ENCODE data around the gene TTC23L.
A peak's percentile ranks its signal among the peaks of the same experiment; 100 is the strongest.

The TTC23L gene

DNA sequence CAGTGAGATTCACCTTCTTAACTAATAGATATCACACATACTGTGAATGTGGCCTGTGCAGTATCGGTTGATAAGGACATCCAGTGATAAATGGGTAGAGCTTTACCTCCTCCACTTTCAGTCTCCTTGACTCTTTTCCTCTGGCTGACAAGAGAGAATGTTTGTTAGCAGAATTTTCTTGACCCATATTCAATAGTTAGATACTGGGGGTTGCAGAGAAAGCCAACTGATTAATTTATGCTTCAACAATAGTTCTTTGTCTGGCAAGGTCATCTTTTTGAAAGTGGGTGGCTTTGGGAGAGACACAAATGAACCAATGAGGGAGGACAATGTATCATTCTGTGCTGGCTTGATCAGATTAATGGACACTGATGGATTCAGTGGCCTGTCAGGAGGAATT lies 30.3 kb downstream of the TTC23L start:
- no peak for DNase-seq (ENCODE audit: low read depth in 1 of 2, low spot score in 1 of 2)

- DNase-seq (ENCODE audit: low read depth in 1 of 2, low spot score in 1 of 2) = no peak
Measured at GRCh38 chr5:34870382-34870781, 31.4 kb downstream of the TTC23L start.

DNA sequence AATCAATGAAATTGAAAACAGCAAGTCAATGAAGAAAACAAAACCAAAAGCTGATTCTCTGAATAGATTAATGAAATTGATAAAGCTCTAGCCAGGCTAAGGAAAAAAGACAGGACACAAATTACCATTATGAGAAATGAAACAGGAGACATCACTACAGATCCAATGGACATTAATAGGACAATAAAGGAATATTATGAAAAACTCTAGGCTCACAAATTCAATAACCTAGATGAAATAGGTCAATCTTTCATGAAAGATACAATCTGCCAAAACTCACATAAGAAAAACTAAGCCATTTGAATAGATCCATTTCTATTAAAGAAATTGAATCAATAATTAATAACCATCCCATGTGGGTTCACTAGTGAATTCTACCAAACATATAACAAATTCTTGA lies 37.3 kb downstream of the TTC23L start:
- DNase-seq (ENCODE audit: low read depth in 1 of 2, low spot score in 1 of 2) = no peak

DNA sequence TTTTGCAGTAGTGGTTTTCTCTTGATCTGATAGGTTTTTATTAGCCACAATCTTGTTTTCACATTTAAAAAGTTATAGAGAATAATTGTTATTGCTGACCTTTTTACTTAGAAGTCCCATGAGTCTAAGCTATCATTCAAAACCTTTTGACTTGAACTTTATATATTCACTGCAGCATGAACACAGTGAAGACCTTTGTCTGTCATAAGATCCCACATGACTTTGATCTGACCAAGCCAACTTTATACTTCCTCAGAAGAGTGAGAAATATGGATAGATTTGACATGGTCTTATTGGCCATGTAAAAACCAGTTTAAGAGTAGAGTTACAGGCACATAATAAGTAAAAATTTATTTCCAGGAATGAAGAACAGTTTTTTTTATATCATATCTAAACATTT lies 42.3 kb downstream of the TTC23L start:
- DNase-seq (ENCODE audit: low read depth in 1 of 2, low spot score in 1 of 2) = no peak

- DNase-seq (ENCODE audit: low read depth in 1 of 2, low spot score in 1 of 2) = no peak
Measured at GRCh38 chr5:34886392-34887119, 47.6 kb downstream of the TTC23L start.

- no peak for DNase-seq (ENCODE audit: low read depth in 1 of 2, low spot score in 1 of 2)
Measured at GRCh38 chr5:34889394-34889793, 50.4 kb downstream of the TTC23L start.

- no peak for DNase-seq (ENCODE audit: low read depth in 1 of 2, low spot score in 1 of 2)
Measured at GRCh38 chr5:34891981-34892380, 53.0 kb downstream of the TTC23L start.

DNA sequence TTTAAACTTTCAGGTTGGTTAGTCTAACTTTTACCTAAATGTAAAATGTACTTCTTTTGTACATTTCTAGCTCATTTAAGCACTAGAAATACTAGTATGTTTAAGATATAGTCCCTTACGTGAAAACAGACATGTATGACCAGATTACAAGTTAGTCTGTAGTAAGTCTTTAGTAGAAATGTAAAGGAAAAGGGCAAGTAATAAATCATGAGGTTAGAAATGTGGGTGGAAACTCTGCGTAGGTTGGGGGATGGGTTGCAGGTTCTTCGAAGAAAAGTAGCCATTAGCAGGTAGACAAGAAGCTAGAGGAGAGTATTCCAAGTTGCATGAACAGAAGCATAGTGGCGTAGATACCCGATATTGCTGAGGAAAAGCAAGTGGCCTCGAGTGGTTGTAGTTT lies 53.5 kb downstream of the TTC23L start:
- no peak for DNase-seq (ENCODE audit: low read depth in 1 of 2, low spot score in 1 of 2)

DNA sequence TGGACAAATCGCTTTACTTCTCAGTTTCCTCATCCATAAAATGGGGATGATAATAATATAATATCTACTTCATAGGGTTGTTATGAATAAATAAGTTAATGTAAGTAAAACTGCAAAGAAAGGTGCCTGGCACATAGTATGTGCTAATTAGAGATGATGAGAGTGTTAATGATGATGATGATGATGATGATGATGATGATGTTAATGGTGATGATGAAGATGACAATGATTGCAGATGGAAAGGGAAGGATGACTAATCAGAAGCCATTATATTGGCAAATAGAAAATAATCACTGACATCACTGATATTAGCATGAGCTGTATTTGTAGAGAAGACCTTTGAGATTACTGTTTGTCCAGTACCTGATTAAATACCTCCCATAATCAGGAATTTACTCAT lies 55.8 kb downstream of the TTC23L start:
- DNase-seq (ENCODE audit: low read depth in 1 of 2, low spot score in 1 of 2) = no peak

- no peak for DNase-seq (ENCODE audit: low read depth in 1 of 2, low spot score in 1 of 2)
Measured at GRCh38 chr5:34895641-34896419, 56.9 kb downstream of the TTC23L start.

DNA sequence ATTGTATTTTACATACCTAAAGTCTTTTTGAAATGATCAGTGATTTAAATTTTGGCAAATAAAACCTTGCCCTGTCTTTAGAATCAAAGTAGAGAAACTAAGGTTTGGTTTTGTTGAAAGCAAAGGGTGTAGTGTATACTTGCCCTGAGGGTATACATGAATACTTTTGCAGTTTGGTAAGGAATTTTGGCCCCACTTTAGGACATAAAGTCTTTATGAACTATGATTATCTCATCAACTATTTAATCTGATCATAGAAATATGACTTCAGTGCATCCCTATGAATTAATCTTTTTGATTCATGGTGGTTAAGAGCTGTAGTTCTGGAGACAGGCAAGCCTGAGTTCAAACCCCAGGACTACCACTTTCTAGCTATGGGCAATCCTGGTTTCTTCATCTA lies 58.7 kb downstream of the TTC23L start:
- no peak for DNase-seq (ENCODE audit: low read depth in 1 of 2, low spot score in 1 of 2)

DNA sequence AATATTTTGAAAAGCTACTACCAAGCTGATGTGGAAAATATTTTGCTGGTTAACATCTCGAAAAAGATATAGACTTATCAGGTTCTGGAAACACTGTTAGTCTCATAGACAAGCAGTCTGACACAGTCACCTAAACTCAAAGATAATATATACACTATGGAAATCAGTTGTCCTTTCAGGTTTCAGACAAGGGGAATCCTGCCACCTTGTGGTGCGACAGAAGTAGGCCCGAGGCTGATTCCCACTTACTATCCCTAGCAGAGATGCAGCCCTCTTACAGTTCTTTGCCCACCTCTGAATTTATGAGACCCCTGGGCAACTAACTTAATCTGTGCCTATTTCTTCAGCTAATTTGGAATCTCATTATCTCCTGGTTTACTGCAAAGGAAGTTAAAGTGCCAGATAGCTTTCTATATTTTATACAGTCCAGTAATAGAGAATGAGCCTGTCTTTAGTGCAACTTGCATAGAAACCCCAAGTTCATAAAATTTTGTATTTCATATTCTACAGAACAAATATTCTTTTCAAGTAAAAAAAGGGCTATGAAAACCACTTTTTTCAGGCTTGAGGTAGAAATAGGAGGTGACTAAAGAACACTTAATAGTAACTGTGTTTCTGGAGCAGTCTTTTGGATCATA lies 59.4 kb downstream of the TTC23L start:
- peak; percentile 9 to 12 for DNase-seq (ENCODE audit: low read depth in 1 of 2, low spot score in 1 of 2)

DNA sequence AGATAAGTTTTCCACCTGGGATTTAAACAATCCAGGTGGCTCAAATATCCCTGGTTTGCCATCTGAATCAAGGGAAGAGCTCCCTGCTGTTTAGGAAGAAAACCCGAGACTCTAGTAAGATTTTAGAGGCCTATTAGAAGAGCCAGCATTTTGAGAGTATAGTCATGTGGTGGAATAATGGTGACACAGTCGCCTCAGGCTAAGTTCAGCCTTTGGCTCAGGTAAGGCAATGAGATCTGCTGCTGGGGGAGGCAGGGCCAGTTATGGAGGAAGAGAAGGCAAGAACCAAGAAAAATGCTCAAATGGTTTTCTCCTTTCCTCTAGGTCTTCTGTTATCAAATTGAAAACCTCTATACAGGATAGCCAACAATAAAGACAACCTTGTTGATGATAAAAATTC lies 60.1 kb downstream of the TTC23L start:
- DNase-seq (ENCODE audit: low read depth in 1 of 2, low spot score in 1 of 2) = no peak

DNA sequence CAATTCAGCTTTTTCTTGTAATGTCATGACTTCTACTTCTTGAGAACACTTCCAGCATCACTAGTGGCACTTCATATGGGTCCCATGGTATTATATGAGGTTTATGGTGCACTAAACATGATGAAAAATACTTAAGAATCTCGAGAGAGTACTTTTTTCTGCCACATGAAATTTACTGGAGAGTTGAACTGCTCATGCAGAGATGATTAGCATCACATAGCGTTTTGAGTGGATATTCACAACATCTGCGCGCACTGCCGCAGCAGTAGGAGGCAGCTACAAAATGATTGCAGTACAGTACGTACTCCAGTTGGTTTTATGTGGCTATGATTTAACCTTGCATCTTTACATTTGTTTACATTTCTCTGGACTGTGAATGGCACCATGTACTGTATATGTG lies 61.7 kb downstream of the TTC23L start:
- DNase-seq (ENCODE audit: low read depth in 1 of 2, low spot score in 1 of 2) = no peak

DNA sequence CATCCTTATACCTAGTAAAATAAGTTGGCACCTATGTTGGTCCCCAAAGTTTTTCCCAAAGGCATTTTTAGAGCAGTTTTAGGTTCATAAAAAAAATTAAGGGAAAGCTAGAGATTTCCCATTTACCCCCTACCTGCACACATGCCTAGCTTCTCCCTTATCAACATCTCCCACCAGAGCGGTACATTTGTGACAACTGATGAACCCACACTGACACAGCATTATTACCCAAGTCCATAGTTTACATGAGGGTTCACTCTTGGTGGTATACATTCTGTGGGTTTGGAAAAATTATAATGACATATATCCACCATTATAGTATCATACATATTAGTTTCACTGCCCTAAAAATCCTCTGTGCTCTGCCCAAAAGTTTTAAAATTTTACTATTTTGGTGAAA lies 64.3 kb downstream of the TTC23L start:
- DNase-seq (ENCODE audit: low read depth in 1 of 2, low spot score in 1 of 2) = no peak

DNA sequence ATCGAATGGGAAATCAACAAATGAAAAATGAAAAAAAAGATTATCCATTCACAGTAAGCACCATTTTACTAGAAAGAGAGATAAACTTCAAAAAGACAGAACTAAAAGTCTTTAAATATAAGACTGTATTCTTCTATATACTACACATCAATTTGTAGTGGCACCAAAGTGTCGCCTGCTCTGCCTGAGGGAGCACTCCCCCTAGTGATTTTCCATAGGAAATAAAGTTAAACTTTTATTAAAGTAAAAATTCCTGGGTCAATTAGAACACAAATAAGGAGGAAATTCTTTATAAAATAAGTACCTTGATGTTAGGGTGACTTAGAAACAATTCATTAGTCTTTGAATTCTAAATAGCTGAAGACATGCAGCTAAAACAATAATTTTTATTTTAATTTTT lies 66.6 kb downstream of the TTC23L start:
- DNase-seq (ENCODE audit: low read depth in 1 of 2, low spot score in 1 of 2) = no peak

DNA sequence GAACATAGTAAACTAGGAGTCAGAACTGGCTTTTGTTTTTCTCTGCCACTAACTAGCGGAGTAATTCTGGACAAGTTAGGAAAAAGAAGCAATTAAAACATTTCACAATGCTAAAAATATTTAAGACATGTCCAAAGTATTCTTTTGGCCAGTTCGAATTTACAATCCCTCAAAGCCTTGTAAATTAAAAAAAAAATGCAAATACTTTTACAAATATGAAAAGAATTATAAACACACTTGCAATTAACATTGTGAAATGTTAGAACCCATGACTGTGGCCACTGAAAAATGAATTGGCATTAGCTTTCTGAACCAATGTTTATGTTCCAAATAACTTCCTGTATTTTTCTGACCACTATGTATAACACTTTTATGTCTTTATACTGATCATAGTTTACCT lies 74.1 kb downstream of the TTC23L start:
- no peak for DNase-seq (ENCODE audit: low read depth in 1 of 2, low spot score in 1 of 2)

GRCh38 chr5:34914671-34915138 lies 75.7 kb downstream of the TTC23L start:
- no peak for DNase-seq (ENCODE audit: low read depth in 1 of 2, low spot score in 1 of 2)

DNA sequence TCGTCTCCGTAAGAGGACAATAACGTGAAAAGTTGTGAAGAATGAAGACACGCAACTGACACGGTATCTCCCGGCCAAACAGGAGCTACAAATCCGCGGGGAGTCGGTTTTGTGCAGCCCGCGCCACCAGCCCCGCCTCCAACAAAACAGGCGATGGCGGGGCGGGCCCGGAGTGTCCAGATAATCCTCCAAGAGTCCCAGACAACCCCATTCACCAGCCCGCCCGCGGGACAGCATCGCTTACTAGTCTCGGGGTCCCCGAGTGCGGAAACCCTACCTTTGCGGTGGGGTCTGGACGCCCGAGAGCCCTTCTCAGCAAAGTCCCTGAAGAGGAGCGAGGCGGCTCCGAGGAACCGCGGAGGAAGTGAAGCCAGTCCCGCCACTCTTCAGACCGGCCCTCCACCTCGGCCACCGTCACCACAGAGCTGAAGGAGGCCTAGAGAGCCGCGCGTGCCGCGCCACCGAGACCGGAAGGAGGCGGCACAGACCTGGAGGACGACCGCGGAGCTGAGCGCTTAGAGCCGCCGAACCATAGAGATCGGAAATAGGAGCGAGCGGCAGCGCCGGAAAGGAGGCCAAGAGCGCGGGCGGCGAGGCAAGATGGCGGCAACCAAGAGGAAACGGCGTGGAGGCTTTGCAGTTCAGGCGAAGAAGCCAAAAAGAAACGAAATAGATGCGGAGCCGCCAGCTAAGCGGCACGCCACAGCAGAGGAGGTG lies 76.3 kb downstream of the TTC23L start, which contains the start of the genes BRIX1 and RAD1:
Gene BRIX1, plus strand, starts transcription at position 573 of the 717 bp plus-strand sequence. Its CDS starts 28 bp downstream, at position 601.
Gene RAD1, minus strand, starts transcription at position 366 of the 717 bp plus-strand sequence. CDS start 612 bp downstream, outside the sequence.
- peak; percentile 80 to 87 for DNase-seq (ENCODE audit: low read depth in 1 of 2, low spot score in 1 of 2)

GRCh38 chr5:34915856-34916192 lies 76.9 kb downstream of the TTC23L start:
- no peak for DNase-seq (ENCODE audit: low read depth in 1 of 2, low spot score in 1 of 2)

GRCh38 chr5:34916518-34916917 lies 77.6 kb downstream of the TTC23L start:
- no peak for DNase-seq (ENCODE audit: low read depth in 1 of 2, low spot score in 1 of 2)
